HepG2 (cell line): ENCODE results near the gene COL18A1. TPM values are rescaled to one million over a fixed set of nuclear protein-coding genes. Genes with fewer than 3 reads are reported as not detected.

ENCODE experiments used
- AKAP8 ChIP-seq: sonication (generic); formaldehyde crosslinking; IDR thresholded peaks from 2 replicates; pipeline ENCODE4 v1.5.1; 2020; ENCODE audit warnings: mild to moderate bottlenecking, missing genetic modification reagents
- BRCA1 ChIP-seq: sonication (generic); formaldehyde crosslinking; IDR thresholded peaks from 2 replicates; pipeline ENCODE4 v1.4.0; 2020; ENCODE audit warnings: missing genetic modification reagents
- BRD4 ChIP-seq: sonication (generic); formaldehyde crosslinking; IDR thresholded peaks from 2 replicates; pipeline ENCODE4 v1.4.0; 2020; ENCODE audit warnings: missing genetic modification reagents
- FOSL2 ChIP-seq: sonication (generic); formaldehyde crosslinking; IDR thresholded peaks from 2 replicates; pipeline ENCODE4 v1.4.0; 2020; ENCODE audit warnings: missing genetic modification reagents
- HNF4G ChIP-seq, 2 experiments: sonication (generic) in 1 of 2; formaldehyde crosslinking in 1 of 2; IDR thresholded peaks; 2 replicates each; pipeline versions ENCODE4 v1.4.0 to v1.6.1; 2011 to 2020; ENCODE audit warnings: borderline replicate concordance in 2 of 2, low read depth in 2 of 2, mild to moderate bottlenecking in 2 of 2, low read length in 1 of 2, missing genetic modification reagents in 1 of 2, moderate library complexity in 1 of 2
- MXD3 ChIP-seq: IDR thresholded peaks from 2 replicates; pipeline ENCODE4 v1.6.1; 2016; ENCODE audit warnings: mild to moderate bottlenecking, missing biosample characterization, missing genetic modification reagents
- NRL ChIP-seq: sonication (generic); formaldehyde crosslinking; IDR thresholded peaks from 2 replicates; pipeline ENCODE4 v1.5.0; 2020; ENCODE audit warnings: missing genetic modification reagents, mild to moderate bottlenecking, moderate library complexity, borderline replicate concordance
- PAF1 ChIP-seq: IDR thresholded peaks from 2 replicates; pipeline ENCODE4 v1.6.1; 2016; ENCODE audit warnings: missing genetic modification reagents, missing compliant biosample characterization
- REL ChIP-seq: sonication (generic); formaldehyde crosslinking; conservative IDR thresholded peaks from 2 replicates; pipeline ENCODE4 v1.8.0; 2022; ENCODE audit warnings: mild to moderate bottlenecking, missing genetic modification reagents, moderate library complexity
- SKI ChIP-seq: fragments of 450-650 bp; IDR thresholded peaks from one replicate; pipeline ENCODE4 v1.6.1; 2018; ENCODE audit warnings: mild to moderate bottlenecking; ENCODE audit not compliant: partially characterized antibody
- ZBTB3 ChIP-seq: sonication (generic); formaldehyde crosslinking; IDR thresholded peaks from 2 replicates; pipeline ENCODE4 v1.4.0; 2020; ENCODE audit warnings: low read depth, mild to moderate bottlenecking, moderate library complexity, missing genetic modification reagents, borderline replicate concordance
- ZFAT ChIP-seq: sonication (generic); formaldehyde crosslinking; conservative IDR thresholded peaks from 2 replicates; pipeline ENCODE4 v1.8.1; 2023; ENCODE audit warnings: missing genetic modification reagents, inconsistent platforms
- ZNF225 ChIP-seq: sonication (generic); formaldehyde crosslinking; IDR thresholded peaks from 2 replicates; pipeline ENCODE4 v1.4.0; 2020; ENCODE audit warnings: mild to moderate bottlenecking, missing genetic modification reagents
- ZNF317 ChIP-seq: sonication (generic); formaldehyde crosslinking; IDR thresholded peaks from 2 replicates; pipeline ENCODE4 v1.5.0; 2020; ENCODE audit warnings: mild to moderate bottlenecking, missing genetic modification reagents
- ZNF441 ChIP-seq: sonication (generic); formaldehyde crosslinking; IDR thresholded peaks from 2 replicates; pipeline ENCODE4 v1.7.0; 2021; ENCODE audit warnings: missing genetic modification reagents, borderline replicate concordance
- ZNF446 ChIP-seq: sonication (generic); formaldehyde crosslinking; IDR thresholded peaks from 2 replicates; pipeline ENCODE4 v1.5.0; 2020; ENCODE audit warnings: mild to moderate bottlenecking, missing genetic modification reagents
- ZNF546 ChIP-seq: sonication (generic); formaldehyde crosslinking; conservative IDR thresholded peaks from 2 replicates; pipeline ENCODE4 v1.8.1; 2023; ENCODE audit warnings: mild to moderate bottlenecking, missing genetic modification reagents
- ZNF556 ChIP-seq: sonication (generic); formaldehyde crosslinking; IDR thresholded peaks from 2 replicates; pipeline ENCODE4 v1.4.0; 2020; ENCODE audit warnings: mild to moderate bottlenecking, missing genetic modification reagents, borderline replicate concordance
- ZNF749 ChIP-seq: sonication (generic); formaldehyde crosslinking; IDR thresholded peaks from 2 replicates; pipeline ENCODE4 v1.8.0; 2022; ENCODE audit warnings: mild to moderate bottlenecking, missing genetic modification reagents, moderate library complexity, borderline replicate concordance
- ZSCAN20 ChIP-seq: sonication (generic); formaldehyde crosslinking; IDR thresholded peaks from 2 replicates; pipeline ENCODE4 v1.4.0; 2020; ENCODE audit warnings: missing genetic modification reagents, mild to moderate bottlenecking, borderline replicate concordance
- polyA plus RNA-seq, 8 experiments: library from polyadenylated mRNA; depleted of rRNA in 3 of 8; stranded (reverse) in 7 of 8; unstranded in 1 of 8; fragments of >200 nt; fragmentation: Illumina TruSeq in 4 of 8; extraction: Trizol in 4 of 8; gene quantifications; 2 replicates each; pipeline versions ENCODE4 v1.2.1 to v1.2.3, GENCODE V29; 2011 to 2016; ENCODE audit warnings: low read depth in 4 of 8, missing spikeins in 1 of 8, mixed read lengths in 1 of 8; ENCODE audit not compliant: insufficient read depth in 1 of 8
- total RNA-seq, 5 experiments: library from RNA; depleted of rRNA; stranded (reverse); fragments of >200 nt; fragmentation: Illumina TruSeq; extraction: Trizol; gene quantifications; 2 replicates each; pipeline ENCODE4 v1.2.3, GENCODE V29; 2016; ENCODE audit warnings: low read depth in 1 of 5
- TF ChIP-seq, protein P1 (sequence below): sonication (generic); formaldehyde crosslinking; IDR thresholded peaks from 2 replicates; pipeline ENCODE4 v1.5.1; 2020; ENCODE audit warnings: mild to moderate bottlenecking, missing genetic modification reagents, moderate library complexity
- TF ChIP-seq, protein P2 (sequence below): sonication (generic); formaldehyde crosslinking; IDR thresholded peaks from 2 replicates; pipeline ENCODE4 v1.8.1; 2023; ENCODE audit warnings: missing genetic modification reagents, inconsistent platforms, borderline replicate concordance

COL18A1 gene
- total and polyA plus RNA-seq, 2 of the 13 experiments (the other 11 are each of a cell fraction or from before 2014, with no cell fraction given) = 79.0 to 102 TPM

DNA sequence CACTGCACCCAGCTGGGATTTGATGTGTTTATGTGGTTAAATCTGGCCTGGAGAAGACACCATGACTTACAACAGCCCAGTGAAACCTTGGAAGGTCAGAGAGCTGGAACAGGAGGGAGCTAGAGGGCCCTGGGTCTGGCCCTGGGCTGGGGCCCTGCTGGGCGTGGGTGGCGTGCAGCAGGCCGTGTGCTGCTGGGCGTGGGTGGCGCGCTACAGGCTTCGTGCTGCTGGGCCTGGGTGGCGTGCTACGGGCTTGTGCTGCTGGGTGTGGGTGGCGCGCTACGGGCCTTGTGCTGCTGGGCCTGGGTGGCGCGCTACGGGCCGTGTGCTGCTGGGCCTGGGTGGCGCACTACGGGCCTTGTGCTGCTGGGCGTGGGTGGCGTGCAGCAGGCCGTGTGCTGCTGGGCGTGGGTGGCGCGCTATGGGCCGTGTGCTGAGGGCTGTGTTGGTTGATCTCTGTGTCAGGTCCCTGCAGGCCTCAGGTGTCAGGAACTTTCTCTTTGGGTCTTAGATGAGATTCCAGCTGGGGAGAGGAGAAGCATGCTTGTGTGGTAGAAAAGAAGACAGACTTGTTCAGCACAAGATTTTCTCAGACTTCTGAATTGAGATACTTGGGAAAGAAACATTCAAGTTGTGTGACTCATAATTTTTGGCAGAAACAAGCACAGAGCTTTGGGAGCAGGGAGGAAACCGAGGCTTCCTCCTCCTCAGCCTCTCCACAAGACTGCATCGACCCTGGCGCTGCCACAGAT lies 66.0 kb downstream of the COL18A1 start (continued):
- TF ChIP-seq NRL (no peak), SKI (no peak), ZNF317 (CRISPR knock-in tag) (no peak), ZNF749 (CRISPR knock-in tag) (no peak), ZFAT (CRISPR knock-in tag) (no peak), ZNF446 (peak; percentile 21; the same call in 1 of the 2 replicates), BRCA1 (CRISPR knock-in tag) (0 out of 2 replicates have a peak, but pooled peaks have one; percentile 26), ZNF225 (CRISPR knock-in tag) (peak; percentile 80; the same call in 1 of the 2 replicates), ZBTB3 (CRISPR knock-in tag) (no peak), ZNF556 (CRISPR knock-in tag) (no peak), BRD4 (CRISPR knock-in tag) (peak; percentile 90), ZNF546 (CRISPR knock-in tag) (no peak; the same call in 1 of the 2 replicates), ZSCAN20 (CRISPR knock-in tag) (no peak), FOSL2 (CRISPR knock-in tag) (no peak; the same call in 1 of the 2 replicates), REL (CRISPR knock-in tag) (no peak), ZNF441 (CRISPR knock-in tag) (peak; percentile 15; the same call in 1 of the 2 replicates), AKAP8 (CRISPR knock-in tag) (0 out of 2 replicates have a peak, but pooled peaks have one; percentile 39), MXD3 (CRISPR knock-in tag) (0 out of 2 replicates have a peak, but pooled peaks have one; percentile 36), PAF1 (0 out of 2 replicates have a peak, but pooled peaks have one; percentile 41), HNF4G (IDR thresholded peaks at IDR 0.05; ENCODE audit: borderline replicate concordance, low read depth, low read length) (no peak), HNF4G (CRISPR knock-in tag; IDR thresholded peaks at IDR 0.05; ENCODE audit: borderline replicate concordance, low read depth) (no peak)
- TF ChIP-seq, protein P1, sequence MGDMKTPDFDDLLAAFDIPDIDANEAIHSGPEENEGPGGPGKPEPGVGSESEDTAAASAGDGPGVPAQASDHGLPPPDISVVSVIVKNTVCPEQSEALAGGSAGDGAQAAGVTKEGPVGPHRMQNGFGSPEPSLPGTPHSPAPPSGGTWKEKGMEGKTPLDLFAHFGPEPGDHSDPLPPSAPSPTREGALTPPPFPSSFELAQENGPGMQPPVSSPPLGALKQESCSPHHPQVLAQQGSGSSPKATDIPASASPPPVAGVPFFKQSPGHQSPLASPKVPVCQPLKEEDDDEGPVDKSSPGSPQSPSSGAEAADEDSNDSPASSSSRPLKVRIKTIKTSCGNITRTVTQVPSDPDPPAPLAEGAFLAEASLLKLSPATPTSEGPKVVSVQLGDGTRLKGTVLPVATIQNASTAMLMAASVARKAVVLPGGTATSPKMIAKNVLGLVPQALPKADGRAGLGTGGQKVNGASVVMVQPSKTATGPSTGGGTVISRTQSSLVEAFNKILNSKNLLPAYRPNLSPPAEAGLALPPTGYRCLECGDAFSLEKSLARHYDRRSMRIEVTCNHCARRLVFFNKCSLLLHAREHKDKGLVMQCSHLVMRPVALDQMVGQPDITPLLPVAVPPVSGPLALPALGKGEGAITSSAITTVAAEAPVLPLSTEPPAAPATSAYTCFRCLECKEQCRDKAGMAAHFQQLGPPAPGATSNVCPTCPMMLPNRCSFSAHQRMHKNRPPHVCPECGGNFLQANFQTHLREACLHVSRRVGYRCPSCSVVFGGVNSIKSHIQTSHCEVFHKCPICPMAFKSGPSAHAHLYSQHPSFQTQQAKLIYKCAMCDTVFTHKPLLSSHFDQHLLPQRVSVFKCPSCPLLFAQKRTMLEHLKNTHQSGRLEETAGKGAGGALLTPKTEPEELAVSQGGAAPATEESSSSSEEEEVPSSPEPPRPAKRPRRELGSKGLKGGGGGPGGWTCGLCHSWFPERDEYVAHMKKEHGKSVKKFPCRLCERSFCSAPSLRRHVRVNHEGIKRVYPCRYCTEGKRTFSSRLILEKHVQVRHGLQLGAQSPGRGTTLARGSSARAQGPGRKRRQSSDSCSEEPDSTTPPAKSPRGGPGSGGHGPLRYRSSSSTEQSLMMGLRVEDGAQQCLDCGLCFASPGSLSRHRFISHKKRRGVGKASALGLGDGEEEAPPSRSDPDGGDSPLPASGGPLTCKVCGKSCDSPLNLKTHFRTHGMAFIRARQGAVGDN (CRISPR knock-in tag) = peak; percentile 92
- TF ChIP-seq, protein P2, sequence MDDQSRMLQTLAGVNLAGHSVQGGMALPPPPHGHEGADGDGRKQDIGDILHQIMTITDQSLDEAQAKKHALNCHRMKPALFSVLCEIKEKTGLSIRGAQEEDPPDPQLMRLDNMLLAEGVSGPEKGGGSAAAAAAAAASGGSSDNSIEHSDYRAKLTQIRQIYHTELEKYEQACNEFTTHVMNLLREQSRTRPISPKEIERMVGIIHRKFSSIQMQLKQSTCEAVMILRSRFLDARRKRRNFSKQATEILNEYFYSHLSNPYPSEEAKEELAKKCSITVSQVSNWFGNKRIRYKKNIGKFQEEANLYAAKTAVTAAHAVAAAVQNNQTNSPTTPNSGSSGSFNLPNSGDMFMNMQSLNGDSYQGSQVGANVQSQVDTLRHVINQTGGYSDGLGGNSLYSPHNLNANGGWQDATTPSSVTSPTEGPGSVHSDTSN = no peak
